Left ventricle myocardium inferior (tissue), 1 donor: ENCODE results near the gene ETV4. TPM values are rescaled to one million over a fixed set of nuclear protein-coding genes. Genes with fewer than 3 reads are reported as not detected.

Experiments used
- DNase-seq: peaks from one replicate; pipeline ENCODE4 v3.0.0-alpha.2; 2020
- H3K27ac ChIP-seq: fragments of 200-600 bp; replicated peaks from 2 replicates; pipeline ENCODE4 v1.8.0; 2021
- H3K27me3 ChIP-seq: fragments of 200-600 bp; 2 replicates; pipeline ENCODE4 v1.8.0; 2021; ENCODE audit warnings: low read depth
- H3K36me3 ChIP-seq: fragments of 200-600 bp; 2 replicates; pipeline ENCODE4 v1.8.0; 2021
- H3K4me1 ChIP-seq: fragments of 200-600 bp; 2 replicates; pipeline ENCODE4 v1.8.0; 2021
- H3K4me3 ChIP-seq: fragments of 200-600 bp; 2 replicates; pipeline ENCODE4 v1.8.0; 2021; ENCODE audit warnings: mild to moderate bottlenecking, moderate library complexity
- H3K9me3 ChIP-seq: fragments of 200-600 bp; replicated peaks from 2 replicates; pipeline ENCODE4 v1.8.0; 2021
- intact Hi-C: fragments of 100-400 bp; cut with micrococcal nuclease; formaldehyde crosslinking; loops from one replicate; pipeline ENCODE4 v1.11.0; 2022
- total RNA-seq: library from RNA; stranded (reverse); fragmentation: NEBNext Ultra II Directional; extraction: Animal tissue kit (Norgen Biotek cat#: 25700); gene quantifications from one replicate; pipeline ENCODE4 v1.2.1, GENCODE V29; 2021
- TF ChIP-seq, protein P1 (sequence below): fragments of 200-600 bp; IDR thresholded peaks from 2 replicates; pipeline ENCODE4 v1.8.0; 2021; ENCODE audit warnings: antibody characterized with exemption, mild to moderate bottlenecking, borderline replicate concordance
- donor health status: DM: no; HTN: yes; CAD: no; lungs with severe emphysema.

Gene ETV4
- total RNA-seq, 1 donor from 2014 or later: 0.60 TPM

DNA sequence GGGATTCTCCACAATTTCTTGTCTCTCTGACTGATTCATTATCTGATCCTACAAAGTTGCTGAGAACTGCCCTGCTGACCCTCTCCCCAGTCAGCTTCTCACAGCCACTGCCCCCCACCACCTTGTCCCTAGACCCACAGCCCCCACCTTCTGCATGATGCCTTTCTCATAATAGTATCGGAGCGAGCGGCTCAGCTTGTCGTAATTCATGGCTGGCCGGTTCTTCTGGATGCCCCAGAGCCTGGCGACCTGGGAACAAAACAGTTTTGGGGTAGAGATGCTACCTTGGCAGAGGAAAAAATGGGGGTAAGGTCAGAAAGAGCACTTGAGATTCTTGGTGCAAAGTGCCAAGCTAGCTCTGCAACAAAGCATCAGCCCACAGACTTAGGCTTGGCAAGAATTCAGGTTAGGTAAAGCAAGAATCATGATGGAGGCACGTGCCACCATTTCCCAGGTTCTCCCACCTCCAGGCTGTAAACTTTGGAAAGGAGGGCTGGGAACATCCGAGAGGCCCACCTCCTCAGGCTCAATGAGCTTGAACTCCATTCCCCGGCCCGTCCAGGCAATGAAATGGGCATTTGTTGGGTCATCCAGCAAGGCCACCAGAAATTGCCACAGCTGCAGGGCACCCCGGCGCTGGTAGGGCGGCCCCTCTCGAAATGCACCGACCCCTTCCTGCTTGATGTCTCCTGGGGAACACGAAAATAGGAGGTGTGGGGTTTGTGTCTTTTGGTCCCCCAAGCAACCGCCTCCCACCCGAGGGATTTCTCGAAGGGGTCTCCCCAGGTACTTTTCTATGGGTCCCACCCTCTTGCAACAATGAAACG is 16.9 kb downstream of the ETV4 start:
- H3K4me1 ChIP-seq: peaks cover 63% of the 10 kb centered on the region
- H3K4me3 ChIP-seq: no peak overlapping the region
- no peaks in the 10 kb centered on the region for H3K9me3 ChIP-seq
- TF ChIP-seq, protein P1, sequence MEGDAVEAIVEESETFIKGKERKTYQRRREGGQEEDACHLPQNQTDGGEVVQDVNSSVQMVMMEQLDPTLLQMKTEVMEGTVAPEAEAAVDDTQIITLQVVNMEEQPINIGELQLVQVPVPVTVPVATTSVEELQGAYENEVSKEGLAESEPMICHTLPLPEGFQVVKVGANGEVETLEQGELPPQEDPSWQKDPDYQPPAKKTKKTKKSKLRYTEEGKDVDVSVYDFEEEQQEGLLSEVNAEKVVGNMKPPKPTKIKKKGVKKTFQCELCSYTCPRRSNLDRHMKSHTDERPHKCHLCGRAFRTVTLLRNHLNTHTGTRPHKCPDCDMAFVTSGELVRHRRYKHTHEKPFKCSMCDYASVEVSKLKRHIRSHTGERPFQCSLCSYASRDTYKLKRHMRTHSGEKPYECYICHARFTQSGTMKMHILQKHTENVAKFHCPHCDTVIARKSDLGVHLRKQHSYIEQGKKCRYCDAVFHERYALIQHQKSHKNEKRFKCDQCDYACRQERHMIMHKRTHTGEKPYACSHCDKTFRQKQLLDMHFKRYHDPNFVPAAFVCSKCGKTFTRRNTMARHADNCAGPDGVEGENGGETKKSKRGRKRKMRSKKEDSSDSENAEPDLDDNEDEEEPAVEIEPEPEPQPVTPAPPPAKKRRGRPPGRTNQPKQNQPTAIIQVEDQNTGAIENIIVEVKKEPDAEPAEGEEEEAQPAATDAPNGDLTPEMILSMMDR: no peak
- peak overlapping the region; percentile 65 for H3K27ac ChIP-seq
- peaks cover 26% of the 10 kb centered on the region for H3K36me3 ChIP-seq
- H3K27me3 ChIP-seq: no peaks in the 10 kb centered on the region
- DNase-seq: no peak
- intact Hi-C loops: no loop called here

DNA sequence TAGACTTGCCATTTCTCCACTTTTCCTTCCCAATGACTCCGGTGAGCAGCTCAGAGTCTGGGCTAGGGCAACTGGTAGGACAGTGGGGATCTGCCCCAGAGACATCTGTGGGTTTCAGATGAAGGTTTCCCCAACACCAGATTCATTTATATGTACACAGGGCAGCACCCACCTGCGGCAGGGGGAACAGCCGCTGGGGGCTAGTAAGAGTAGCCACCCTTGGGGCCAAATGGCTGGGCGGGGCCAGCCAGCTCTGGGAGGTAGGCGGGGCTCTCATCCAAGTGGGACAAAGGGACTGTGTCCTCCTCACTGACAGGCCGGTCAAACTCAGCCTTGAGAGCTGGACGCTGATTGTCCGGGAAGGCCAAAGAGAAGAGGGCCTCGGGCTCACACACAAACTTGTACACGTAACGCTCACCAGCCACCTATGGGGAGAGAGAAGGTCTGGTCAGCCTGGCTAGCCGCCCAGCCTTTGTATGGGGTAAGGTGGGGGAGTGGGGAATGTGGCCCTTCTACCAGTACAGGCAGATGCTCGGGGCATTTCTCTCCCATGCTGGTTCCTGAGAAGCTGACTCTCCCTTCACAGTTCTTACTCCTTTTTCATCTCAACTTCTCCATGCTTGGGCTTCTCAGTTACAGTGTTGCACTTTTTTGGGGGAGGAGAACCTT is 17.7 kb downstream of the ETV4 start:
- Histone ChIP-seq H3K4me3 (no peak overlapping the region), H3K36me3 (peaks cover 34% of the 10 kb centered on the region), H3K9me3 (no peaks in the 10 kb centered on the region), H3K4me1 (peaks cover 63% of the 10 kb centered on the region), H3K27me3 (no peaks in the 10 kb centered on the region), H3K27ac (peak overlapping the region; percentile 65)
- TF ChIP-seq, protein P1: no peak
- intact Hi-C loops: no loop called here
- peak; percentile 43 for DNase-seq

DNA sequence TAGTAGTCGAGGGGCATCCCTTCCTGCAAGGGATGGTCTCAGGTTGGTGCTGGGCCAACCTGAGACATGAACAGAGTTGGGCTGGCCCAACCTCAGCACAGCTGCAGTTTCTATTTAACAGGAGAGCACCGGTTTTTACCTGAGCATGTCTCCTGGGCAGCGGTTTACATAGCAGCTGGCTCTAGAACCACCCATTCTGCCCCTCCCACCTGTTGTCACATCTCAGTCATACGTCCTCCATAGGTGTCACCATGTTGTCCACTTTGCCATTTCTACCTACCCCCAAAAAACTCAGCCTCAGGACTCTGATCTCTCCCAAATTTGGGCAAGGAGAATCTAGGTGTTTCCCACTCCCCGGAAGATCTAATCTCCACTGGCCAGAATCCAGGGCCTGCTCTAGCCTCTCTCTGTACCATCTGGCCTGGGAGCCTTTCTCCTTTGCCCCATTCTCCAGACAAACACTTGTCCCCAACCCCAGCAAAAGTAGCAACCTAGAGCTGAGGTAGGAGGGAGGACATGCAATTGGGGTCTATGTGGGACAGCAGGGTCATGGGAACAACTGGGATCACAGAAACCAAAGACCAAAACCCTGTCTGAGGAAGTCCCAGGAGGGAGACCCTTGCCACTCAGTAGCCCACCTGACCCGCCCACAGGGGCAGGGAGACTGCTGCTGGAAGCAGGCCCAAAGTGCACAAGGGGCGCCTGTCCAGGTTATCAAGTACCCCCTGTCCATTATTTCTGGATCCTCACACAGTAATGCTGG is 19.1 kb downstream of the ETV4 start:
- Histone ChIP-seq H3K27me3 (no peaks in the 10 kb centered on the region), H3K36me3 (peaks cover 48% of the 10 kb centered on the region), H3K4me1 (peaks cover 63% of the 10 kb centered on the region), H3K9me3 (no peaks in the 10 kb centered on the region), H3K27ac (peak overlapping the region; percentile 55), H3K4me3 (no peak overlapping the region)
- TF ChIP-seq, protein P1: no peak
- no peak for DNase-seq
- intact Hi-C loops: no loop called here

DNA sequence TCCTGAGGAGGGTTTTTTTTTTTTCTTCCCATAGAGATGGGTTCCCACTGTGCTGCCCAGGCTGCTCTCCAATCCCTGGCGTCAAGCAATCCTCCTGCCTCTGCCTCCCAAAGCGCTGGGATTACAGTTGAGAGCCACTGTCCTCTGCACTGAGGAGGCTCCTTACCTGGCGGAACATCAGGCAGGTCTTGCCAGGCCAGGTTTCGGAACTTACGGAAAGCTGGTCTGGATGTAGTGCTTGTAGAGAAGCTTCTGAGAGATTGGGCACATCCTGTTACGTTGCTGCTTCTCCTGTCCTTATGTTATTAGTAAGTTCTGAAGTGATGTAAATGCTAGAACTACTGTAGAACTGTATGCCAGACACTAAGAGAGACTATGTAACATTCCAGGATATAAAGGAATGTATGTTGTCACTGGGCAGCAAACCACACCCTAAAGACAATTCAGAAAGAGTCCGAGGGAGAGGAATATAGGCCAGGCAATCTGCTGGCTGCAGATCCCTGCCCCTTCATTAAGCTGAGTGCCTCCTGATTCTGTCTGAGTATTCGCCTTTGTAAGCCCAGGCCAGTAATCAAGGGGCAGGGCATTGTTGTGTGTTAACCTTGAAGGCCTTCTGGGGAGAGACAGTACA is 21.1 kb downstream of the ETV4 start:
- TF ChIP-seq, protein P1: no peak
- H3K4me3 ChIP-seq: no peak overlapping the region
- intact Hi-C loops: no loop called here
- H3K4me1 ChIP-seq: peaks cover 46% of the 10 kb centered on the region
- no peak for DNase-seq
- H3K36me3 ChIP-seq: peaks cover 66% of the 10 kb centered on the region
- no peaks in the 10 kb centered on the region for H3K9me3 ChIP-seq
- H3K27me3 ChIP-seq: no peaks in the 10 kb centered on the region
- peak overlapping the region; percentile 55 for H3K27ac ChIP-seq

DNA sequence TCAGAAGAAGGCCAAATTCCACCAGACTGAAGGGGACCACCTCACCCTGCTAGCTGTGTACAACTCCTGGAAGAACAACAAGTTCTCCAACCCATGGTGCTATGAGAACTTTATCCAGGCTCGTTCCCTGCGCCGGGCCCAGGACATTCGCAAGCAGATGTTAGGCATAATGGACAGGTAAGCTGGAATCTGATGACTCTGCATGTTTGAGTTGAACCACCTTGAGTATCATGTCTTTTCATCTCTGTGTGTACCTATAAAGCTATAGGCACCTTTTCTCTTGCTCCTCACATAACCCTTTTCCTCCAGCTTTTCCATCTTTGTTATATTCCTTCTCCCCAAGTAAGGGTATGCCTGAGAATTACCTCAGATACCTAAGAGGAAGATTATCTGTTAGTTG is 24.8 kb downstream of the ETV4 start:
- no peaks in the 10 kb centered on the region for H3K9me3 ChIP-seq
- intact Hi-C loops: no loop called here

More for the DNA sequence above, 24.8 kb downstream of the ETV4 start:
- TF ChIP-seq, protein P1: no peak
- no peaks in the 10 kb centered on the region for H3K27me3 ChIP-seq
- peaks cover 28% of the 10 kb centered on the region for H3K4me1 ChIP-seq
- no peak overlapping the region for H3K4me3 ChIP-seq
- H3K27ac ChIP-seq: no peak overlapping the region
- H3K36me3 ChIP-seq: peaks cover 91% of the 10 kb centered on the region
- no peak for DNase-seq
